ENCODE data around the gene EVI2B. TPM values are rescaled to one million over a fixed set of nuclear protein-coding genes. Genes with fewer than 3 reads are reported as not detected.

The EVI2B gene
- total RNA-seq, 1 experiment from 2014 or later, result 0.20 TPM

GRCh38 chr17:31273516-31273915 is 40.3 kb downstream of the EVI2B start:
- Histone ChIP-seq H4K20me1 (ENCODE audit: insufficient read depth) (no peaks in the 10 kb centered on the region), H3K79me2 (ENCODE audit: insufficient read depth, low read length) (no peaks in the 10 kb centered on the region), H3K4me1 (ENCODE audit: control insufficient read depth in 1 of 2, insufficient read depth in 2 of 2, low read length in 2 of 2) (peaks cover 12 to 16% of the 10 kb centered on the region in 2 experiments), H3K4me3 (replicated peaks in 1 of 2; ENCODE audit: low read depth in 1 of 2, low read length in 2 of 2) (no peak overlapping the region), H3K27me3 (ENCODE audit: insufficient read depth, low read length) (no peaks in the 10 kb centered on the region), H3K36me3 (ENCODE audit: control insufficient read depth in 1 of 2, insufficient read depth in 2 of 2, low read length in 2 of 2) (no peaks in the 10 kb centered on the region), H3K4me2 (ENCODE audit: low read length) (no peak overlapping the region), H3K27ac (ENCODE audit: low read depth, low read length) (no peak overlapping the region), H3K9ac (ENCODE audit: low read length) (no peak overlapping the region), H3K9me2 (ENCODE audit: insufficient read depth) (peaks cover 4% of the 10 kb centered on the region; the same call in 1 of the 2 replicates), H2AFZ (ENCODE audit: low read depth, low read length, poor library complexity, severe bottlenecking) (no peak overlapping the region), H3K9me3 (ENCODE audit: control insufficient read depth in 1 of 2, insufficient read depth in 1 of 2, low read depth in 1 of 2, low read length in 2 of 2) (no peaks in the 10 kb centered on the region)
- no TSS peak for BruUV-seq (replicated peaks)
- POLR2A ChIA-PET, result no interaction called here
- no peak for TF ChIP-seq SIN3A (IDR thresholded peaks at IDR 0.05; ENCODE audit: low read depth)
- TF ChIP-seq, protein P1, sequence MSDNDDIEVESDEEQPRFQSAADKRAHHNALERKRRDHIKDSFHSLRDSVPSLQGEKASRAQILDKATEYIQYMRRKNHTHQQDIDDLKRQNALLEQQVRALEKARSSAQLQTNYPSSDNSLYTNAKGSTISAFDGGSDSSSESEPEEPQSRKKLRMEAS (IDR thresholded peaks at IDR 0.05), result no peak
- TF ChIP-seq YY1 (IDR thresholded peaks at IDR 0.05; ENCODE audit: extremely low read depth, insufficient replicate concordance, low read depth, low read length), result no peak
- no peak for TF ChIP-seq POLR2AphosphoS5 (IDR thresholded peaks at IDR 0.05; ENCODE audit: low read depth, low read length)
- no peak for TF ChIP-seq EZH2 (IDR thresholded peaks at IDR 0.05)
- TF ChIP-seq CEBPB (IDR thresholded peaks at IDR 0.05; ENCODE audit: low read depth), result no peak
- no peak for TF ChIP-seq ZFX (IDR thresholded peaks at IDR 0.05)
- no peak for TF ChIP-seq EGR1 (IDR thresholded peaks at IDR 0.05; ENCODE audit: low read depth)
- TF ChIP-seq CTCF (IDR thresholded peaks at IDR 0.05 in 2 of 3, conservative IDR thresholded peaks at IDR 0.05 in 1 of 3; ENCODE audit: borderline replicate concordance in 1 of 3, insufficient read depth in 1 of 3, low read depth in 2 of 3, low read length in 2 of 3), result no peak
- TF ChIP-seq SRF (IDR thresholded peaks at IDR 0.05; ENCODE audit: low read depth), result no peak
- TF ChIP-seq ZNF274 (IDR thresholded peaks at IDR 0.05; ENCODE audit: low read depth, low read length), result no peak
- TF ChIP-seq CBX3 (IDR thresholded peaks at IDR 0.05; ENCODE audit: low read depth), result no peak
- no peak for TF ChIP-seq POLR2A (IDR thresholded peaks at IDR 0.05; ENCODE audit: borderline replicate concordance, extremely low read depth, insufficient read depth, insufficient read length)
- intact Hi-C loops (cut with micrococcal nuclease), result no loop called here
- CTCF ChIA-PET, result no interaction called here
- no peak for ATAC-seq
- DNase-seq (ENCODE audit: low read depth, low spot score), result no peak
- RAD21 ChIA-PET (ENCODE audit: low non-redundant PET in 1 of 2, low total read pairs in 2 of 2, uncharacterized antibody in 2 of 2, unreplicated experiment in 2 of 2), result no interaction called here
